BLaER1 (cell line): ENCODE results near the gene PTGR3.
A peak's percentile ranks its signal among the peaks of the same experiment; 100 is the strongest.

Experiments used
- H3K27ac ChIP-seq: shearing (Covaris generic); formaldehyde crosslinking; 2 replicates; pipeline ENCODE4 v1.8.1; 2022
- H3K27me3 ChIP-seq: shearing (Covaris generic); formaldehyde crosslinking; 2 replicates; pipeline ENCODE4 v1.8.1; 2022
- H3K36me3 ChIP-seq: shearing (Covaris generic); formaldehyde crosslinking; 2 replicates; pipeline ENCODE4 v1.8.1; 2022
- H3K4me1 ChIP-seq: shearing (Covaris generic); formaldehyde crosslinking; 2 replicates; pipeline ENCODE4 v1.8.1; 2022
- H3K4me2 ChIP-seq: shearing (Covaris generic); formaldehyde crosslinking; 2 replicates; pipeline ENCODE4 v1.8.1; 2022
- H3K4me3 ChIP-seq: shearing (Covaris generic); formaldehyde crosslinking; 2 replicates; pipeline ENCODE4 v1.8.1; 2022
- H3K9ac ChIP-seq: shearing (Covaris generic); formaldehyde crosslinking; 2 replicates; pipeline ENCODE4 v1.8.1; 2022
- H3K9me3 ChIP-seq: shearing (Covaris generic); formaldehyde crosslinking; 2 replicates; pipeline ENCODE4 v1.8.1; 2022
- H4K20me1 ChIP-seq: shearing (Covaris generic); formaldehyde crosslinking; 2 replicates; pipeline ENCODE4 v1.8.1; 2022
- Cebpa-rat ChIP-seq: shearing (Covaris generic); IDR thresholded peaks from 2 replicates; pipeline ENCODE4 v1.8.1; 2022

The PTGR3 gene

DNA sequence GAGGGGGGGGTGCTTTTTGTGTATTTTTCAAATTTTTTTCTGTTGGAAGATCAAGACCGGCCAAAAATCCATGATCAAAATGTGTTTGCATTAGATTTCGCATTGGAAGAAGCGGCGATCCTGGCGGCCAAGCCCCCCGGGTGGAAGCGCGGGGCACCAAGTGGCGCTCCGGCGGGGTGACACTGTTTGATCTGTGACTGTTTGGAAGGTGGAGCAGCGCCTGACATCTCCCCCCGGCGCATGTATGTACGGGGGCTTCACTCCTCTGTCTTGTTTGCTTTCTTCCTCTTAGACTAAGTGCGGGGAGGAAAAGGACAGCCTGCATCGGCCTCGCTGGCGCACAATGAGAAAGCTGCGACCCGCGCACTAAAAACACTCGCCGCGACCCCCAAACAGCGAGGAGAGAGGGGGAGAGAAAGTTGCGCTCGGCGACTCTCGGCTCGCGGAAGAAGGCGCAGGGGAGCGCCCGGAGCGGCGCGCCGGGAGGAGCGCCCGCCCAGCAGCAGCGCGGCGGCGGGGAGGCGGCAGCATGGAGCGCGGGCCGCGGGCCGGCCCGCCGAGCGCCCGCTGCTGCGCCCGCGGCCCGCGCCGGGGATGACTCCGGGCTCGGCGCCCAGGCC lies 2.2 kb upstream of the PTGR3 start:
- Histone ChIP-seq H3K9ac (peak overlapping the region; percentile 90), H3K27ac (peak overlapping the region; percentile 82), H4K20me1 (peaks cover 56% of the 10 kb centered on the region), H3K4me1 (peaks cover 47% of the 10 kb centered on the region), H3K4me2 (peak overlapping the region; percentile 75), H3K9me3 (no peaks in the 10 kb centered on the region), H3K4me3 (peak overlapping the region; percentile 98), H3K27me3 (peaks cover 21% of the 10 kb centered on the region), H3K36me3 (no peaks in the 10 kb centered on the region)
- no peak for TF ChIP-seq Cebpa-rat

DNA sequence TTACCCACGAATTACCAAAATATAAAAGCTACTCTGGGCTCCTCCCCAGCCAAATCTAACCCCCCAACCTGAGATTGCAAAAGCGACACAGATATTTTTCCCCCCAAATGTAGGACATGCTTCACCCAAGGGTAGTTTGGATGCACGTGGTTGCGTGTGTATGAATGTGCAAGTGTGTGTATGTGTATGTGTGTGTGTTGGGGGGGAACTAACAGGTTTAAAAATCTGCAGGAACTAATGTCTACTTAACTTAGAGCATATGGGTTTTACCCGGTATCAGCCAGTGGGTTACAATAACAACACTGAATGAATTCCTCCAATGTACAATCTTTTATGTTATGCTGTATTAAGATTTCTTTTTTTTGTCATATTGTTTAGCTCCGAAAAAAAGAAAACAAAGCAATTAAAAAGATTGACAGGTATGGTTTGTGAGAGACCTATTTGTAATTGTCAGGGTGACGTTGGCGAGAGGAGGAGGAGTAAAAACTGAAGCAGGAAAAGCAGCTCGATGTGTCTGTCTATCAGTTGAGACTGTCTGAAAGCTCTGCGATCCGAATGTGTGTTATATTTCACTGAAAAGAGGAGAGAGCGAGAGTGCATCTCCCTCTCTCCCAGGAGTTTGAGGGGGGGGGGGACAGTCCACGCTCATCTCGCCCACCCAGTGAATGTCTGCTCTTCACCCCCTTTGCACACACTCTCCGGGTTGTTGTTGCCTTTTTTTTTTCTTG lies 1.5 kb upstream of the PTGR3 start, which contains the start of gene TSHZ1:
Gene TSHZ1 (plus strand): TSS at position 524 of the 728 bp plus-strand sequence. CDS start 1,080 bp downstream, outside the sequence.
- Histone ChIP-seq H3K9ac (peak within 1 kb of the TSS; percentile 90), H3K27ac (peak within 1 kb of the TSS; percentile 93), H3K9me3 (no peaks in the 10 kb centered on the region), H3K4me2 (peak within 1 kb of the TSS; percentile 87), H3K4me3 (peak within 1 kb of the TSS; percentile 98), H3K27me3 (peaks cover 27% of the 10 kb centered on the region), H3K36me3 (no peaks in the 10 kb centered on the region), H3K4me1 (peaks cover 50% of the 10 kb centered on the region), H4K20me1 (peaks cover 63% of the 10 kb centered on the region)
- TF ChIP-seq Cebpa-rat: no peak

GRCh38 chr18:75209951-75210258 lies 966 bp upstream of the PTGR3 start:
- peak overlapping the region; percentile 75 for H3K4me2 ChIP-seq
- H3K4me1 ChIP-seq: peaks cover 53% of the 10 kb centered on the region
- peaks cover 33% of the 10 kb centered on the region for H3K27me3 ChIP-seq
- peaks cover 64% of the 10 kb centered on the region for H4K20me1 ChIP-seq
- H3K4me3 ChIP-seq: peak overlapping the region; percentile 98
- H3K27ac ChIP-seq: peak overlapping the region; percentile 93
- H3K9ac ChIP-seq: peak overlapping the region; percentile 90
- no peak for TF ChIP-seq Cebpa-rat
- H3K36me3 ChIP-seq: peaks cover 3% of the 10 kb centered on the region; the same call in 1 of the 2 replicates
- no peaks in the 10 kb centered on the region for H3K9me3 ChIP-seq

DNA sequence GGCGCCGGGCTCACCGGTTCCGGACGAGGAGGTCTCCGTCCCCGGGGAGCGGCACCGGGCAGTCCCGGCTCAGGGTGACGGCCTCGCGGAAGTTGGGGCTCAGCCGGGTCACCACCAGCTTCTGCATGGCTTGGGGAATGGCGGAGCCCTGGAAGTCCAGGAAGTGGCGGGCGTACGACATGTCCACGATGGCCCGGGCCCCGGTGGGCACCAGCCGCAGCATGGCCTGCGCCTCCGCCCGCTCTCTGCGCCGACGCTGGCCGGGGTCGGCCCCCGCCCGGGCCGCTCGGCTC lies 157 bp downstream of the PTGR3 start:
- H3K9ac ChIP-seq: peak overlapping the region; percentile 90
- peaks cover 62% of the 10 kb centered on the region for H3K4me1 ChIP-seq
- no peaks in the 10 kb centered on the region for H3K9me3 ChIP-seq
- peaks cover 44% of the 10 kb centered on the region for H3K27me3 ChIP-seq
- H4K20me1 ChIP-seq: peaks cover 66% of the 10 kb centered on the region
- H3K4me2 ChIP-seq: peak overlapping the region; percentile 98
- peaks cover 13% of the 10 kb centered on the region; the same call in 1 of the 2 replicates for H3K36me3 ChIP-seq
- H3K4me3 ChIP-seq: peak overlapping the region; percentile 98
- H3K27ac ChIP-seq: peak overlapping the region; percentile 93
- no peak for TF ChIP-seq Cebpa-rat

GRCh38 chr18:75208155-75208835 lies 644 bp downstream of the PTGR3 start:
- H3K4me2 ChIP-seq: peak overlapping the region; percentile 98
- H3K27me3 ChIP-seq: peaks cover 49% of the 10 kb centered on the region
- H3K4me3 ChIP-seq: peak overlapping the region; percentile 98
- H4K20me1 ChIP-seq: peaks cover 66% of the 10 kb centered on the region
- peaks cover 58% of the 10 kb centered on the region for H3K4me1 ChIP-seq
- peaks cover 13% of the 10 kb centered on the region; the same call in 1 of the 2 replicates for H3K36me3 ChIP-seq
- TF ChIP-seq Cebpa-rat: no peak
- H3K27ac ChIP-seq: peak overlapping the region; percentile 93
- no peaks in the 10 kb centered on the region for H3K9me3 ChIP-seq
- peak overlapping the region; percentile 90 for H3K9ac ChIP-seq

GRCh38 chr18:75207310-75208154 lies 1.4 kb downstream of the PTGR3 start:
- H3K9me3 ChIP-seq: no peaks in the 10 kb centered on the region
- H3K4me2 ChIP-seq: peak overlapping the region; percentile 98
- peaks cover 50% of the 10 kb centered on the region for H3K27me3 ChIP-seq
- H3K4me1 ChIP-seq: peaks cover 50% of the 10 kb centered on the region
- peak overlapping the region; percentile 93 for H3K27ac ChIP-seq
- peak overlapping the region; percentile 90 for H3K9ac ChIP-seq
- no peak for TF ChIP-seq Cebpa-rat
- peak overlapping the region; percentile 98 for H3K4me3 ChIP-seq
- H3K36me3 ChIP-seq: peaks cover 13% of the 10 kb centered on the region; the same call in 1 of the 2 replicates
- peaks cover 66% of the 10 kb centered on the region for H4K20me1 ChIP-seq

GRCh38 chr18:75206452-75207309 lies 2.3 kb downstream of the PTGR3 start:
- peak overlapping the region; percentile 98 for H3K4me2 ChIP-seq
- H3K27ac ChIP-seq: no peak overlapping the region
- peaks cover 50% of the 10 kb centered on the region for H3K27me3 ChIP-seq
- H3K4me1 ChIP-seq: peaks cover 46% of the 10 kb centered on the region
- H3K4me3 ChIP-seq: peak overlapping the region; percentile 98
- peaks cover 67% of the 10 kb centered on the region for H4K20me1 ChIP-seq
- no peak for TF ChIP-seq Cebpa-rat
- no peak overlapping the region; the same call in 1 of the 2 replicates for H3K9ac ChIP-seq
- no peaks in the 10 kb centered on the region for H3K9me3 ChIP-seq
- peaks cover 18% of the 10 kb centered on the region for H3K36me3 ChIP-seq

- no peak overlapping the region for H3K27ac ChIP-seq
- no peak overlapping the region for H3K4me3 ChIP-seq
- H3K4me1 ChIP-seq: peaks cover 46% of the 10 kb centered on the region
- peaks cover 75% of the 10 kb centered on the region for H4K20me1 ChIP-seq
- no peaks in the 10 kb centered on the region for H3K9me3 ChIP-seq
- peak overlapping the region; percentile 77 for H3K4me2 ChIP-seq
- no peak for TF ChIP-seq Cebpa-rat
- H3K27me3 ChIP-seq: peaks cover 50% of the 10 kb centered on the region
- H3K36me3 ChIP-seq: peaks cover 29% of the 10 kb centered on the region
- H3K9ac ChIP-seq: no peak overlapping the region
Measured at GRCh38 chr18:75205514-75206132, 3.3 kb downstream of the PTGR3 start.
